Fibroblast of skin of abdomen (primary cell): Measurements from ENCODE around the gene GABRB3.

Experiments
- DNase-seq: peaks from one replicate; pipeline ENCODE4 v3.0.0-alpha.2; 2013

Gene GABRB3

DNA sequence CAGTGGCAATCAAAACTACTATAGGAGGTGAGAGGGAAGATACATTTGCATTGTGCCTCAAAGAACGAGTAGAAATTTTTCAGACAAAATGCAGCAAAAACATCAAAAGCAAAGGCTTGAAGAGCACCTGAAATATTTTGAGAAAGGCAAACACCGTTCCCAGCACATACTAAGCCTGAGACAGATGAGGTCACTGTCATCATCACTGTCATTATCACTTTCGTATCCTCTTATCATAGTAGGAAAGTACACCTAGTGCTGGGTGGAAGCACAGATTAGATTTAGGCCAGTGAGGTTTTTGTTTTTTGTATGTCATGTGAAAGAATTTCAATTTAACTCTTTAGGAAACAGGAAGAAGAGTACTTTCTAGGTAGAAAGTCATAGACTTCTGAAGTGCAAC, 222.0 kb downstream of the GABRB3 start:
- no peak for DNase-seq

DNA sequence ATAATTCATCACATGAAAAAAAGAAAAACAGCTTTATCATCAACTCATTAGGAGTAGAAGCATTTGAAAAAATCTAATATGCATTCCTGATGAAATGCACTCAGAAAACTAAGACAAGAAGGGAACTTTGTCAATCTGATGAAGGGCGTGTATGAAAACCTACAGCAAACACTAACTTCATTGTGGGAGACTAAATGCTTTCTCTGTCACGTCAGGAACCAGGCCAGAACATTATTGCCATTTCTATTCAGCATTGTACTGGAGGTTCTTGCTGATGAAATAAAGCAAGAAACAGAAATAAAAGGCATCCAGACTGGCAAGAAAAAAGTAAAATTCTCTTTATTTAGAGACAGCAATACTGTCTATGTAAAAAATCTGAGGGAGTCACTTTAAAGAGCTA, 235.2 kb downstream of the GABRB3 start:
- DNase-seq: no peak

DNA sequence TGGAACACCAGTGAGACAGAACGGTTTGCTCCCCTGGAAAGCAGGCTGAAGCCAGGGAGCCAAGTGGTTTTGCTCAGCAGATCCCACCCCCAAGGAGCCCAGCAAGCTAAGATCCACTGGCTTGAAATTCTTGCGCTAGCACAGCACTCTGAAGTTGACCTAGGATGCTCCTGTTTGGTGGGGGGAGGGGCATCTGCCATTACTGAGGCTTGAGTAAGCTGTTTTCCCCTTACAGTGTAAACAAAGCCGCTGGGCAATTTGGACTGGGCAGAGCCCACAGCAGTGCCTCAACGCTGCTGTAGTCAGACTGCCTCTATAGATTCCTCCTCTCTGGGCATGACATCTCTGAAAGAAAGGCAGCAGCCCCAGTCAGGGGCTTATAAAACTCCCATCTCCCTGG, 241.4 kb downstream of the GABRB3 start:
- DNase-seq: no peak

- DNase-seq: no peak
Measured at GRCh38 chr15:26525096-26525495, 247.8 kb downstream of the GABRB3 start.

DNA sequence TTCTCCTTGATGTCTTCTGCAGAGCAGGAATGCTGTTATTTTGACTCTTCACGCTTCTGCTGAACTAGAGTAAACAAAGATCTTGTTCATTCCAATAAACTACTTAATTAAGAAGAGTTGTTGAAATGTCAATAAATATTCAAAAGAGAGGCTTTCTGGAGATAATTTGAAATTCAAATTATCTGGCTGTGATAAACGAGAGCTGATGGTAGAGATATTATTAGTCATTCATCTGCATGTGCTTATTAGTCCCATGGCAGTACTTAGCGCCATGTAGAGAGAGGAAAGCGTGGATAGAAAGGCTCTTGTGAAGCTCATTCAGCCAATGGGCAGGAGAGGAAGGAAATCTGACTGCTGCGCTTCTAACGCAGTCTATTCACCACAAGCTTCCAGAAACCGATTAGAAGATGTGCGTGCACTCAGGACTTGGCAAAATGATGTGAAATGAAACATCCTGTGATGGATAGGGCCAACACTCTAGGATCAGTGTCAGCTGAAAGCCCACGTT, 251.1 kb downstream of the GABRB3 start:
- DNase-seq: no peak

DNA sequence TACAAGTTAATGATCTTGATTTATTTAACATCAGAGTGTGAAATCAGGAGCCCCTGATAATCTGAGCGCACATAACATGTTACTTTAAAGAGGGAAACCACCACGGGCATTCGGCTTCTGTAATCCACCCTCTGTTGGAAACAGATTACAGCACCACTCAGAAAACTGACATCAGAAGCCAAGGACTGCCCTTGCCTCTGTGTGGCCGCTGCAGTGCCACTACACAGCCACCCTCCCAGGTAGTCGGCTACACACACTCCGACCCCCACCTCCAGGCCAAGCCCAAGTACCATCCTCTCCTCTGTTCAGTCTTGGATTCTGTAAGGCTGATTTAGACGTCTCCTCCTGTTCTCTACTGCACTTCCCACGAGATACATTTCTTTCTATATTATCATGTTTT, 251.7 kb downstream of the GABRB3 start:
- no peak for DNase-seq

DNA sequence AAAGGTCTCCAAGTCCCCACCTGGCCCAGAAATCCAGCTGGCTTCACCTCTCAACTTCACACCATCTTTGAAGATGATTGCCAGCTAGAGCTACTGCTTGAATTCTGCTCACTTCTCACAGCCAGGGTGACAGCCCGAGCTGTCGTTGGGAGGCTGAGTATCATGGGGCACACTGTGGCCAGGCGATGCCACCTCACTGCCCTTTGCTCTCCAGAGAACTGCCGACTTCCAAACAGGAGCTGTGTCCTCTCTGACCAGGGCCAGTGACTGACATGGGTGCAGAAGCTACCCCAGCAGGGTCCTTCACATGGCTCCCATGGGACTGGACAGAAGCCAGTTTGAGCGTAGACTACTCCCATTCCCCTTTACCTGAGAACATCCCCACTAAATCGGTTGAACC, 254.0 kb downstream of the GABRB3 start:
- DNase-seq: no peak

- no peak for DNase-seq
Measured at GRCh38 chr15:26516102-26516980, 256.5 kb downstream of the GABRB3 start.

GRCh38 chr15:26504009-26504408, 268.9 kb downstream of the GABRB3 start:
- DNase-seq: no peak
